ENCODE data around the gene FOXD1.
A peak's percentile ranks its signal among the peaks of the same experiment; 100 is the strongest.

The FOXD1 gene

GRCh38 chr5:73437101-73437776 is 11.3 kb downstream of the FOXD1 start:
- Histone ChIP-seq H3K9me3 (ENCODE audit: severe bottlenecking) (no peaks in the 10 kb centered on the region), H3K36me3 (ENCODE audit: low read depth) (no peaks in the 10 kb centered on the region), H3K4me1 (ENCODE audit: insufficient read depth, poor library complexity, severe bottlenecking) (peaks cover 15% of the 10 kb centered on the region), H3K4me3 (ENCODE audit: severe bottlenecking) (peak overlapping the region; percentile 31), H3K27me3 (ENCODE audit: insufficient read depth, poor library complexity, severe bottlenecking) (no peaks in the 10 kb centered on the region), H3K27ac (ENCODE audit: poor library complexity, severe bottlenecking) (peak overlapping the region; percentile 5)
- ATAC-seq (ENCODE audit: low read depth) (peak; percentile 75), DNase-seq (ENCODE audit: low spot score) (peak; percentile 55)
- TF ChIP-seq, protein P1, sequence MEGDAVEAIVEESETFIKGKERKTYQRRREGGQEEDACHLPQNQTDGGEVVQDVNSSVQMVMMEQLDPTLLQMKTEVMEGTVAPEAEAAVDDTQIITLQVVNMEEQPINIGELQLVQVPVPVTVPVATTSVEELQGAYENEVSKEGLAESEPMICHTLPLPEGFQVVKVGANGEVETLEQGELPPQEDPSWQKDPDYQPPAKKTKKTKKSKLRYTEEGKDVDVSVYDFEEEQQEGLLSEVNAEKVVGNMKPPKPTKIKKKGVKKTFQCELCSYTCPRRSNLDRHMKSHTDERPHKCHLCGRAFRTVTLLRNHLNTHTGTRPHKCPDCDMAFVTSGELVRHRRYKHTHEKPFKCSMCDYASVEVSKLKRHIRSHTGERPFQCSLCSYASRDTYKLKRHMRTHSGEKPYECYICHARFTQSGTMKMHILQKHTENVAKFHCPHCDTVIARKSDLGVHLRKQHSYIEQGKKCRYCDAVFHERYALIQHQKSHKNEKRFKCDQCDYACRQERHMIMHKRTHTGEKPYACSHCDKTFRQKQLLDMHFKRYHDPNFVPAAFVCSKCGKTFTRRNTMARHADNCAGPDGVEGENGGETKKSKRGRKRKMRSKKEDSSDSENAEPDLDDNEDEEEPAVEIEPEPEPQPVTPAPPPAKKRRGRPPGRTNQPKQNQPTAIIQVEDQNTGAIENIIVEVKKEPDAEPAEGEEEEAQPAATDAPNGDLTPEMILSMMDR (IDR thresholded peaks at IDR 0.05; ENCODE audit: poor library complexity, severe bottlenecking), result peak; percentile 86

DNA sequence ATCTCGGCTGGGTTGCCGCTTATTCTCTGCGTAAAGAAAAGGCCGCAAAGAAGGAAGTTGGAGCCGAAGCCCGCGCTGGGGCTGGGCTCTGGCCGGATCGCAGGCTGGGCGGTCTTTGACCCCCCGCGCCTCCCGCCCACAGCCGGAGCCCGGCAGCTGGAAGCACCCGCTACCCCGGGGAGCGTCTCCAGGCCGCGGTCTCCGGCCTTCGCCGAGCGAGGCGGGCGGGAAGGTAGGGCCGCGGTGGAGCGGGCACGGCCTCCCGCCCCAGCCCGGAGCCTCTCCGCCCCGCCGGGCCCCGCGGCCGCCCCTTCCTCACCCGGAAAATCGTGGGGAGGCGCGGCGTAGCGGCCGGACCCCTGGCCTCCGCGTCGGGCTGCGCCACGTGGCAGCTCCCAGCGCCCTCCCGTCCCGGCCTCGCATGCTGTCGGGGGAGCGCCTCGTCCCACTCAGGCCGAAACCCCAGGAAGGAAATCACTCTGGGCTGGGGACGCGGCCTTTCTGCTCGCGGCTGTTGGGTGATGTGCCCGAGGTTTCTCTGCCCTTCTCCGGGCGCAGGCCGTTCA is 12.0 kb downstream of the FOXD1 start:
- ATAC-seq (ENCODE audit: low read depth) (no peak), DNase-seq (ENCODE audit: low spot score) (no peak)
- Histone ChIP-seq H3K4me1 (ENCODE audit: insufficient read depth, poor library complexity, severe bottlenecking) (peaks cover 15% of the 10 kb centered on the region), H3K36me3 (ENCODE audit: low read depth) (no peaks in the 10 kb centered on the region), H3K27me3 (ENCODE audit: insufficient read depth, poor library complexity, severe bottlenecking) (no peaks in the 10 kb centered on the region), H3K27ac (ENCODE audit: poor library complexity, severe bottlenecking) (no peak overlapping the region), H3K9me3 (ENCODE audit: severe bottlenecking) (no peaks in the 10 kb centered on the region), H3K4me3 (ENCODE audit: severe bottlenecking) (peak overlapping the region; percentile 31)
- TF ChIP-seq, protein P1 (IDR thresholded peaks at IDR 0.05; ENCODE audit: poor library complexity, severe bottlenecking), result no peak

DNA sequence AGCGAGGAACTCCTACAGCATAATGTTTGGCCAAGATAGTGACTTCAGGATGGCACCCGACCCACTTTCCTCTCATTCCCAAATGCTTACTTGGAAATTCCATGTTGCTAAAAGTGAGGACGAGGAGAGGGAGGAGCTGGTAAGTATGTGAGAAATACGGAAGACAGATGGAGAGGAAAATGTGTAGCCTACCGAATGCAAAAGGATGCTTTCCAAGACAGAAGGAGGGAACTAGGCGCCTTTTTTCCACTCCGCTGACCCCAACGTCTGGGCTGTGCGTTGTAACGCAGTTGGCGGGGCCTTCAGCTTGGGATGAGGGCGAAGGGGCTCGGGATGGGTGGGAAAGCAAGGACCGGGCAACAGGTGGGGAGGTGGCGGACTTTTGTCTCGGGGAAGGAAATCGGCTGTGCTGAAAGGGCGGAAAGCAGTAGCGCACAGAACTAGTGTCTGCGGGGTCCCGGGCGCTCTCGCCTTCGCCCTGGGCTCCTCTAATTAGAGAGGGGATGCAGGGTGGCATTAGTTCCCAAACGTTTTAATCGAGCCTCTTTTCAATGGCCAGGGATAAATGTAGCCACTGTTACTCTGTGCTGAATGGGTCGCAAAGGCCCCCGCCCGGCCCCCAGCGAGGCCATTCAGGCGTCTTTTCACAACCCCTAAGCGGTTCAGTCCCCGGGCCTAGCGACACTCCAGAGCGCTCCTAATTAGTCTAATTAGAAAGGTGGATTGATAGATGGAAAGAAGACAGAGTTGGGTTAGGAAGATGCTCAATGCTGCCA is 12.6 kb downstream of the FOXD1 start:
- no peak overlapping the region for H3K4me3 ChIP-seq (ENCODE audit: severe bottlenecking)
- no peak for DNase-seq (ENCODE audit: low spot score)
- ATAC-seq (ENCODE audit: low read depth), result no peak
- H3K4me1 ChIP-seq (ENCODE audit: insufficient read depth, poor library complexity, severe bottlenecking), result peaks cover 15% of the 10 kb centered on the region
- no peaks in the 10 kb centered on the region for H3K36me3 ChIP-seq (ENCODE audit: low read depth)
- H3K27ac ChIP-seq (ENCODE audit: poor library complexity, severe bottlenecking), result no peak overlapping the region
- TF ChIP-seq, protein P1 (IDR thresholded peaks at IDR 0.05; ENCODE audit: poor library complexity, severe bottlenecking), result no peak
- H3K27me3 ChIP-seq (ENCODE audit: insufficient read depth, poor library complexity, severe bottlenecking), result no peaks in the 10 kb centered on the region
- no peaks in the 10 kb centered on the region for H3K9me3 ChIP-seq (ENCODE audit: severe bottlenecking)

GRCh38 chr5:73434907-73435306 is 13.7 kb downstream of the FOXD1 start:
- Histone ChIP-seq H3K4me3 (ENCODE audit: severe bottlenecking) (no peak overlapping the region), H3K27ac (ENCODE audit: poor library complexity, severe bottlenecking) (no peak overlapping the region), H3K9me3 (ENCODE audit: severe bottlenecking) (no peaks in the 10 kb centered on the region), H3K36me3 (ENCODE audit: low read depth) (no peaks in the 10 kb centered on the region), H3K4me1 (ENCODE audit: insufficient read depth, poor library complexity, severe bottlenecking) (peaks cover 15% of the 10 kb centered on the region), H3K27me3 (ENCODE audit: insufficient read depth, poor library complexity, severe bottlenecking) (no peaks in the 10 kb centered on the region)
- DNase-seq (ENCODE audit: low spot score) (no peak), ATAC-seq (ENCODE audit: low read depth) (no peak)
- TF ChIP-seq, protein P1 (IDR thresholded peaks at IDR 0.05; ENCODE audit: poor library complexity, severe bottlenecking), result no peak
